Measurements from ENCODE around the gene SF3B3.

DNA sequence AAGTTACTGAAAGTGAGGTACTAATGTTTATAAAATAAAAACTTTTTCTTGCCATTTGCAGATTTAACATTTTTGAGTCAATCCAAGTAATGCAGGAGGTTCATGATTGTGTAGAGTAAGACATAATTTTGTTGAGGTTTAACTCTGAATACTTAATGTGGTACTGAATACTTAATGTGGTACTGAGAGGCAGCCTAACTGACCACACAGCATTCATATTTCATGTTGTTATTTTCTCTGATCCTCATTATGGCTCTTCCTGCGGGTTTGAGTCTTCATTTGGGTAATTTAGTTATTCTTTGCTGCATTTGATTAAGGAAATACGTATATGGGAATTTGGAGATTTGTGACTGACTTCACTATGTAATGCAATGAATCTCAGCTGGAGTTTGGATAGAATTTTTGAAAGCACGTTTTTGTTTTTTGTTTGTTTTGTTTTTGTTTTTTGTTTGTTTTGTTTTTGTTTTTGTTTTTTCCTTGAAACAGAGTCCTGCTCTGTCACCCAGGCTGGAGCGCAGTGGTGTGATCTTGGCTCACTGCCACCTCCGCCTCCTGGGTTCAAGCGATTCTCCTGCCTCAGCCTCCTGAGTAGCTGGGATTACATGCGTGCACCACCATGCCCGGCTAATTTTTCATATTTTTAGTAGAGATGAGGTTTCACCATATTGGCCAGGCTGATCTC lies 3.8 kb downstream of the SF3B3 start:
- TF ChIP-seq EZH2 (IDR thresholded peaks at IDR 0.05; ENCODE audit: low read length): no peak
- TF ChIP-seq, protein P1, sequence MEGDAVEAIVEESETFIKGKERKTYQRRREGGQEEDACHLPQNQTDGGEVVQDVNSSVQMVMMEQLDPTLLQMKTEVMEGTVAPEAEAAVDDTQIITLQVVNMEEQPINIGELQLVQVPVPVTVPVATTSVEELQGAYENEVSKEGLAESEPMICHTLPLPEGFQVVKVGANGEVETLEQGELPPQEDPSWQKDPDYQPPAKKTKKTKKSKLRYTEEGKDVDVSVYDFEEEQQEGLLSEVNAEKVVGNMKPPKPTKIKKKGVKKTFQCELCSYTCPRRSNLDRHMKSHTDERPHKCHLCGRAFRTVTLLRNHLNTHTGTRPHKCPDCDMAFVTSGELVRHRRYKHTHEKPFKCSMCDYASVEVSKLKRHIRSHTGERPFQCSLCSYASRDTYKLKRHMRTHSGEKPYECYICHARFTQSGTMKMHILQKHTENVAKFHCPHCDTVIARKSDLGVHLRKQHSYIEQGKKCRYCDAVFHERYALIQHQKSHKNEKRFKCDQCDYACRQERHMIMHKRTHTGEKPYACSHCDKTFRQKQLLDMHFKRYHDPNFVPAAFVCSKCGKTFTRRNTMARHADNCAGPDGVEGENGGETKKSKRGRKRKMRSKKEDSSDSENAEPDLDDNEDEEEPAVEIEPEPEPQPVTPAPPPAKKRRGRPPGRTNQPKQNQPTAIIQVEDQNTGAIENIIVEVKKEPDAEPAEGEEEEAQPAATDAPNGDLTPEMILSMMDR (optimal IDR thresholded peaks at IDR 0.05 in 1 of 3, IDR thresholded peaks at IDR 0.05 in 1 of 3, conservative IDR thresholded peaks at IDR 0.05 in 1 of 3; ENCODE audit: extremely low read depth in 1 of 3, insufficient read depth in 2 of 3, low read length in 3 of 3): no peak
